T follicular helper cell (primary cell): ENCODE data around the gene RAD51.
"Not testable (repeated sequence)": the region's sequence is repeated elsewhere in the genome, so short reads cannot be mapped to it uniquely, and the experiment has no call there.

Experiments used
- DNase-seq: peaks from one replicate; pipeline ENCODE4 v3.0.0-alpha.2; 2020; ENCODE audit warnings: low read depth
- total RNA-seq, 2 experiments: gene quantifications; one replicate each; lab custom pipeline; 2026; lab: John Stamatoyannopoulos, UW

Gene RAD51
- 0.84 to 2.4 reads per million in 2 experiments for total RNA-seq

GRCh38 chr15:40694688-40695468, at the start of gene RAD51:
TSS of gene RAD51 (plus strand) at chr15:40695174. CDS start at chr15:40698759, 3,585 bp downstream.
- DNase-seq: peak; percentile 87

GRCh38 chr15:40647523-40647922, 47.5 kb upstream of the RAD51 start:
- no peak for DNase-seq

GRCh38 chr15:40650479-40650878, 44.5 kb upstream of the RAD51 start:
- DNase-seq: no peak

GRCh38 chr15:40660686-40661085, 34.3 kb upstream of the RAD51 start:
- no peak for DNase-seq

- DNase-seq: no peak
Measured at GRCh38 chr15:40664909-40665308, 30.1 kb upstream of the RAD51 start.

- DNase-seq: not testable (repeated sequence)
Measured at GRCh38 chr15:40676290-40676689, 18.7 kb upstream of the RAD51 start.

- not testable (repeated sequence) for DNase-seq
Measured at GRCh38 chr15:40676906-40677305, 18.1 kb upstream of the RAD51 start.

GRCh38 chr15:40680151-40680550, 14.8 kb upstream of the RAD51 start:
- DNase-seq: no peak

GRCh38 chr15:40680959-40681358, 14.0 kb upstream of the RAD51 start:
- DNase-seq: not testable (repeated sequence)

GRCh38 chr15:40684381-40684780, 10.6 kb upstream of the RAD51 start:
- no peak for DNase-seq

- no peak for DNase-seq
Measured at GRCh38 chr15:40685376-40685775, 9.6 kb upstream of the RAD51 start.

- no peak for DNase-seq
Measured at GRCh38 chr15:40688932-40689799, 5.8 kb upstream of the RAD51 start.

GRCh38 chr15:40691737-40692136, 3.2 kb upstream of the RAD51 start:
- no peak for DNase-seq

GRCh38 chr15:40693904-40694687, 878 bp upstream of the RAD51 start:
- no peak for DNase-seq

- no peak for DNase-seq
Measured at GRCh38 chr15:40695469-40695890, 506 bp downstream of the RAD51 start.

GRCh38 chr15:40696228-40696627, 1.3 kb downstream of the RAD51 start:
- DNase-seq: no peak

GRCh38 chr15:40697916-40698315, 2.9 kb downstream of the RAD51 start:
- DNase-seq: no peak

- DNase-seq: no peak
Measured at GRCh38 chr15:40702077-40702476, 7.1 kb downstream of the RAD51 start.

- no peak for DNase-seq
Measured at GRCh38 chr15:40706121-40706520, 11.1 kb downstream of the RAD51 start.

- DNase-seq: no peak
Measured at GRCh38 chr15:40714144-40714543, 19.2 kb downstream of the RAD51 start.

- no peak for DNase-seq
Measured at GRCh38 chr15:40716165-40716564, 21.2 kb downstream of the RAD51 start.

- DNase-seq: no peak
Measured at GRCh38 chr15:40721701-40722100, 26.7 kb downstream of the RAD51 start.
